PC-3 (cell line): ENCODE results near the gene IMP3. TPM values are rescaled to one million over a fixed set of nuclear protein-coding genes. Genes with fewer than 3 reads are reported as not detected.
"Not testable (repeated sequence)": the region's sequence is repeated elsewhere in the genome, so short reads cannot be mapped to it uniquely, and the experiment has no call there.

Experiments used
- ATAC-seq: fragments of 200-7000 bp; cut with Tn5 transposase; 2 replicates; pipeline ENCODE4 v1.9.1; 2020; ENCODE audit warnings: mild to moderate bottlenecking, moderate library complexity
- BruUV-seq: library from RNA; stranded (reverse); fragments of 400-500 nt; replicated peaks from 2 replicates; lab custom pipeline; 2021; lab: Mats Ljungman, UMichigan
- CTCF ChIA-PET: fragments of 300-600 bp; sonication (Branson Sonifier 250); formaldehyde crosslinking; loops from one replicate; lab custom pipeline; 2022; ENCODE audit warnings: antibody characterized with exemption; lab: Charles Lee
- POLR2A ChIA-PET: fragments of 300-600 bp; sonication (Branson Sonifier 250); formaldehyde crosslinking; loops from one replicate; lab custom pipeline; 2022; ENCODE audit warnings: antibody characterized with exemption; ENCODE audit not compliant: unreplicated experiment; lab: Charles Lee
- DNase-seq: peaks from one replicate; pipeline ENCODE4 v3.0.0-alpha.2; 2015
- H2AFZ ChIP-seq: fragments of 300-600 bp; sonication (generic); 2 replicates; pipeline ENCODE4 v1.6.0; 2016; ENCODE audit warnings: antibody characterized with exemption, low read length
- H3F3A ChIP-seq: fragments of 300-600 bp; sonication (generic); one replicate; pipeline ENCODE4 v1.6.0; 2017; ENCODE audit warnings: antibody characterized with exemption, low read length, control low read depth, mild to moderate bottlenecking; ENCODE audit not compliant: unreplicated experiment
- H3K27ac ChIP-seq: fragments of 300-600 bp; sonication (generic); 2 replicates; pipeline ENCODE4 v1.5.1; 2016; ENCODE audit warnings: mild to moderate bottlenecking, low read length
- H3K27me3 ChIP-seq: fragments of 300-600 bp; sonication (generic); 2 replicates; pipeline ENCODE4 v1.6.1; 2016; ENCODE audit warnings: low read length, mixed read lengths
- H3K36me3 ChIP-seq: fragments of 300-600 bp; sonication (generic); 2 replicates; pipeline ENCODE4 v1.6.1; 2016; ENCODE audit warnings: low read depth, mixed run types, low read length, mixed read lengths
- H3K4me1 ChIP-seq: fragments of 300-600 bp; sonication (generic); 2 replicates; pipeline ENCODE4 v1.5.1; 2016; ENCODE audit warnings: low read length; ENCODE audit not compliant: insufficient read depth
- H3K4me2 ChIP-seq: fragments of 300-600 bp; sonication (generic); 2 replicates; pipeline ENCODE4 v1.6.0; 2016; ENCODE audit warnings: low read length
- H3K4me3 ChIP-seq: fragments of 300-600 bp; sonication (generic); 2 replicates; pipeline ENCODE4 v1.5.1; 2016; ENCODE audit warnings: mild to moderate bottlenecking, low read length, mixed read lengths
- H3K79me2 ChIP-seq: fragments of 300-600 bp; sonication (generic); 2 replicates; pipeline ENCODE4 v1.6.1; 2017; ENCODE audit warnings: low read length, mixed read lengths
- H3K9ac ChIP-seq: fragments of 300-600 bp; sonication (generic); 2 replicates; pipeline ENCODE4 v1.6.0; 2016; ENCODE audit warnings: mild to moderate bottlenecking, low read length
- H3K9me2 ChIP-seq: fragments of 300-600 bp; sonication (generic); replicated peaks from 2 replicates; pipeline ENCODE4 v1.6.1; 2016; ENCODE audit warnings: mixed run types, low read length, mixed read lengths
- H3K9me3 ChIP-seq: fragments of 300-600 bp; sonication (generic); 2 replicates; pipeline ENCODE4 v1.6.1; 2016; ENCODE audit warnings: low read length, mixed read lengths
- H4K20me1 ChIP-seq: fragments of 300-600 bp; sonication (generic); 2 replicates; pipeline ENCODE4 v1.6.1; 2016; ENCODE audit warnings: low read length, mixed read lengths
- EZH2 ChIP-seq: fragments of 300-600 bp; sonication (generic); IDR thresholded peaks from one replicate; pipeline ENCODE4 v1.6.1; 2017; ENCODE audit warnings: antibody characterized with exemption, mild to moderate bottlenecking, low read length; ENCODE audit not compliant: unreplicated experiment
- EZH2phosphoT487 ChIP-seq: fragments of 300-600 bp; sonication (generic); IDR thresholded peaks from 2 replicates; pipeline ENCODE4 v1.6.1; 2018; ENCODE audit warnings: mild to moderate bottlenecking, antibody characterized with exemption, low read length, borderline replicate concordance
- intact Hi-C: fragments of 100-400 bp; cut with micrococcal nuclease; formaldehyde crosslinking; loops from 2 replicates; pipeline ENCODE4 v1.9.0; 2023
- total RNA-seq: library from RNA; depleted of rRNA; stranded (reverse); fragments of >200 nt; gene quantifications from 2 replicates; pipeline ENCODE4 v1.2.3, GENCODE V29; 2014
- TF ChIP-seq, protein P1 (sequence below): fragments of 300-600 bp; sonication (generic); conservative IDR thresholded peaks from 2 replicates; pipeline ENCODE4 v1.5.1; 2017; ENCODE audit warnings: antibody characterized with exemption, low read depth, mild to moderate bottlenecking, low read length

The IMP3 gene
- total RNA-seq, 1 experiment from 2014 or later: 95.4 TPM

DNA sequence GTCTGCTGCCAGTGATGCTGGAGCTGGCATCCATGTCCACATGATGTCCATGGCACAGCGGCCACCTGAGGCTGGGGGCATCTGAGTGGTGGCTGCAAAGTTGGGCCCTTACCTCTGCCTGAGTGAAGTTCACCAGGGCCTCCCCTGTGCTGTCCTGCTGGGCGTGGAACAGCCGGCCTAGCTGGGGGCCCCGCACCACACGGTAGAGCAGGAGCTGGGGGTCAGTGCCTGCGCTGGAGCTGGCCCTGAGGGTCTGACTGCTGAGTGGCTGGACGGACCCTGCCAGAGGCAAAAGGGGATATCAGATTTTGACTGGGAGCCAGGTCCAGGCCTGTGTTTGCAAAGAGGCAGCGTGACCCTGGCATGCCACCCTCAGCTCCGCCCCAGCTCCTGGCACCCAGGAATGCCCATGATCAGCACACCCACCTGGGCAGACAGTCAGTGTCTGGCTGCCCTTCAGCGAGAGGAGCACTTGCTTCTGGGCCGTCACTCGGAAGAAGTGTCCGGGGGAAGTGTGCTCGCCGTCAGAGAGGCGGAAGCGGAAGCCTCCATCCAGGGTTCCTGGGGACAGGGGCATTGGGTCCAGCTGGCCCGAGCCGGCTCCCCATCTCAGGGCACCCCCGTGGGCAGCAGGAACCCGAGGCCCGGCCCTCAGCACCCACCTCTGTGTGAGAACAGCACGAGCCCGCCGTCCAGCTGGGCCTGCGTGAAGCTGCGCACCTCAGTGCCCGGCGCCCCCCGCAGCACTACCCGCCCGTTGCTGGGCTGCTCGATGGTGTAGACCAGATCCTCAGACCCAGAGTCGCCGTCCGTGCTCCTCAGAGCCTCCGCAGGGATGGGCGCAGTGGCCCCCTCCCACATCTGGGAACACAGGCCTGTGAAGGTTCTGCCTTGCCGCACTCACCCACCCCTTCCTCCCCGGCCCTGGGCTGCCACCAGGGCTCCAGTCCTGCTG, 42.4 kb upstream of the IMP3 start:
- no TSS peak for BruUV-seq
- Histone ChIP-seq H3K9ac (no peak overlapping the region), H3K9me2 (no peaks in the 10 kb centered on the region), H3F3A (no peaks in the 10 kb centered on the region), H3K9me3 (no peaks in the 10 kb centered on the region), H3K4me3 (no peak overlapping the region), H3K79me2 (no peaks in the 10 kb centered on the region), H2AFZ (no peak overlapping the region), H3K4me1 (no peaks in the 10 kb centered on the region), H3K36me3 (no peaks in the 10 kb centered on the region), H4K20me1 (no peaks in the 10 kb centered on the region), H3K27ac (no peak overlapping the region), H3K4me2 (no peak overlapping the region), H3K27me3 (no peaks in the 10 kb centered on the region)
- ATAC-seq: no peak
- intact Hi-C loops: loop anchor here (1.0 to 2.0 kb wide), 2 partner anchors 44 to 173 kb away; no protein-coding TSS in a partner anchor
- no peak for DNase-seq
- no peak for TF ChIP-seq EZH2phosphoT487
- TF ChIP-seq, protein P1, sequence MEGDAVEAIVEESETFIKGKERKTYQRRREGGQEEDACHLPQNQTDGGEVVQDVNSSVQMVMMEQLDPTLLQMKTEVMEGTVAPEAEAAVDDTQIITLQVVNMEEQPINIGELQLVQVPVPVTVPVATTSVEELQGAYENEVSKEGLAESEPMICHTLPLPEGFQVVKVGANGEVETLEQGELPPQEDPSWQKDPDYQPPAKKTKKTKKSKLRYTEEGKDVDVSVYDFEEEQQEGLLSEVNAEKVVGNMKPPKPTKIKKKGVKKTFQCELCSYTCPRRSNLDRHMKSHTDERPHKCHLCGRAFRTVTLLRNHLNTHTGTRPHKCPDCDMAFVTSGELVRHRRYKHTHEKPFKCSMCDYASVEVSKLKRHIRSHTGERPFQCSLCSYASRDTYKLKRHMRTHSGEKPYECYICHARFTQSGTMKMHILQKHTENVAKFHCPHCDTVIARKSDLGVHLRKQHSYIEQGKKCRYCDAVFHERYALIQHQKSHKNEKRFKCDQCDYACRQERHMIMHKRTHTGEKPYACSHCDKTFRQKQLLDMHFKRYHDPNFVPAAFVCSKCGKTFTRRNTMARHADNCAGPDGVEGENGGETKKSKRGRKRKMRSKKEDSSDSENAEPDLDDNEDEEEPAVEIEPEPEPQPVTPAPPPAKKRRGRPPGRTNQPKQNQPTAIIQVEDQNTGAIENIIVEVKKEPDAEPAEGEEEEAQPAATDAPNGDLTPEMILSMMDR: no peak
- TF ChIP-seq EZH2: no peak
- POLR2A ChIA-PET: no interaction called here
- CTCF ChIA-PET: interaction anchor here (0.5 to 0.6 kb wide), 3 partner anchors 40 to 44 kb away, joined by 3 to 8 read pairs (median 4); no protein-coding TSS in a partner anchor

DNA sequence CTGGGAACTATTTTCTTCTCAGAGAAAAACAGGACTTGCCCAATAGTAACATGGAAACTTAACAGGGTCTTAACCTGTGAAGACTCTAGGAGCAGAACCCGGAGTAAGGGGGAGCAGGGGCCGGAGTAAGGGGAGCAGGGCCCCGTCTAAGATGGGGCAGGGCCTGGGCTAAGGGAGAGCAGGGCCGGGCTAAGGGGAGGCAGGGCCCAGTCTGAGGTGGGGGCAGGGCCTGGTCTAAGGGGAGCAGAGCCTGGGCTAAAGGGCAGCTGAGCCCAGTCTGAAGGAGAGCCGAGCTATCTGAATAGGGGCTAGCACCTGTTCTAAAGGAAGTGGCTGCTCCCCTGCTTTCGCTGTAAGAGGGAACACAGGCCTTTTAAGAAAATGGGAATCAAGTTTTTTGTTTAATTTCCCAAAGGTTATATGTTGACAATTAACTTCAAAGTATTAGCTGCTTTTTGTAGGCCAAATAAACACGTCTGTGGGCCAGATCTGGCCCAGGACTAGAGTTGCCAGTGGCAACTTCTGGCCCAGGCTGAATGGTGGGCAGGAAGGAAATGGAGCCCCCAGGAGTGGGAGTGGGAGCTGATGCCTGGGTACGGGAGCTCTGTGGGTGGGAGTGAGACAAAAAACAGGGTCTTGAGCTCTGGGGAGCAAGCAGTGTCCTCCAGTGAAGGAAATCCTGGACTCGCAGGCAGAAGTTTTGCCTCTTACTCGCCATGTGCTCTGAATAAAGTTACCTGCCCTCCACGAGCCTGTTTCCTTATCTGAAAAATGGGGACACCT, 40.2 kb upstream of the IMP3 start:
- ATAC-seq: no peak
- no peaks in the 10 kb centered on the region for H3K4me1 ChIP-seq
- H3F3A ChIP-seq: no peaks in the 10 kb centered on the region
- no peaks in the 10 kb centered on the region for H4K20me1 ChIP-seq
- no peaks in the 10 kb centered on the region for H3K79me2 ChIP-seq
- TF ChIP-seq, protein P1: no peak
- TF ChIP-seq EZH2: no peak
- TF ChIP-seq EZH2phosphoT487: no peak
- POLR2A ChIA-PET: no interaction called here
- H3K36me3 ChIP-seq: no peaks in the 10 kb centered on the region
- intact Hi-C loops: no loop called here
- no peak overlapping the region for H3K27ac ChIP-seq
- no peak for DNase-seq
- no peaks in the 10 kb centered on the region for H3K27me3 ChIP-seq
- no TSS peak for BruUV-seq
- no peaks in the 10 kb centered on the region for H3K9me3 ChIP-seq
- no peak overlapping the region for H2AFZ ChIP-seq
- CTCF ChIA-PET: no interaction called here
- H3K4me3 ChIP-seq: no peak overlapping the region
- H3K9ac ChIP-seq: no peak overlapping the region
- H3K4me2 ChIP-seq: no peak overlapping the region
- H3K9me2 ChIP-seq: no peaks in the 10 kb centered on the region

DNA sequence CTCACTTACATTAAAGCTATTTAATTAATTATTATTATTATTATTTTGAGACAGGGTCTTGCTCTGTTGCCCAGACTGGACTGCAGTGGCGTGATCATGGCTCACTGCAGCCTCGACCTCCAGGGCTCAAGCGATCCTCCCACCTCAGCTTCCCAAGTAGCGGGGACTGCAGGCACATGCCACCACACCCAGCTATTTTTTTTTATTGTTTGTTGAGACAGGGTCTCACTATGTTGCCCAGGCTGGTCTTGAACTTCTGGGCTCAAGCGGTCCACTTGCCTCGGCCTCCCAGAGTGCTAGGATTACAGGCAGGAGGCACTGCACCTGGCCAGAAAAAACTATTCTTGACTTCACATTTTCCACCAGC, 38.3 kb upstream of the IMP3 start:
- POLR2A ChIA-PET, DNase-seq, H3F3A ChIP-seq, H3K9me2 ChIP-seq, H3K4me2 ChIP-seq, intact Hi-C loops, H3K27ac ChIP-seq, CTCF ChIA-PET, H3K79me2 ChIP-seq, H2AFZ ChIP-seq, H3K27me3 ChIP-seq, H4K20me1 ChIP-seq, H3K9ac ChIP-seq, ATAC-seq, H3K36me3 ChIP-seq, H3K4me1 ChIP-seq, H3K4me3 ChIP-seq, BruUV-seq, H3K9me3 ChIP-seq: not testable (repeated sequence)
